Measurements from ENCODE around the gene ABCG2. TPM values are rescaled to one million over a fixed set of nuclear protein-coding genes. Genes with fewer than 3 reads are reported as not detected.
"Not testable (repeated sequence)": the region's sequence is repeated elsewhere in the genome, so short reads cannot be mapped to it uniquely, and the experiment has no call there.

Gene ABCG2
- total RNA-seq, 1 experiment from 2014 or later, result 1.2 TPM

GRCh38 chr4:88172987-88173386 is 14.5 kb upstream of the ABCG2 start:
- in situ Hi-C loops (cut with HindIII; ENCODE audit: low pct_unique_long_range_greater_than_20kb, low sequenced_read_pairs), result no loop called here
- no peak for DNase-seq (ENCODE audit: low read depth)

- in situ Hi-C loops (cut with HindIII; ENCODE audit: low pct_unique_long_range_greater_than_20kb, low sequenced_read_pairs), result no loop called here
- no peak for DNase-seq (ENCODE audit: low read depth)
These were observed 12.8 kb upstream of the ABCG2 start for GRCh38 chr4:88171206-88171605.

GRCh38 chr4:88169298-88169697 is 10.9 kb upstream of the ABCG2 start:
- in situ Hi-C loops (cut with HindIII; ENCODE audit: low pct_unique_long_range_greater_than_20kb, low sequenced_read_pairs), result no loop called here
- DNase-seq (ENCODE audit: low read depth), result no peak

GRCh38 chr4:88166608-88167007 is 8.2 kb upstream of the ABCG2 start:
- in situ Hi-C loops (cut with HindIII; ENCODE audit: low pct_unique_long_range_greater_than_20kb, low sequenced_read_pairs), result no loop called here
- DNase-seq (ENCODE audit: low read depth), result no peak

- in situ Hi-C loops (cut with HindIII; ENCODE audit: low pct_unique_long_range_greater_than_20kb, low sequenced_read_pairs), result no loop called here
- DNase-seq (ENCODE audit: low read depth), result no peak
These were observed 4.9 kb upstream of the ABCG2 start for GRCh38 chr4:88163336-88163735.

GRCh38 chr4:88162626-88163025 is 4.2 kb upstream of the ABCG2 start:
- in situ Hi-C loops (cut with HindIII; ENCODE audit: low pct_unique_long_range_greater_than_20kb, low sequenced_read_pairs), result no loop called here
- no peak for DNase-seq (ENCODE audit: low read depth)

GRCh38 chr4:88159229-88159725 is 838 bp upstream of the ABCG2 start:
- in situ Hi-C loops (cut with HindIII; ENCODE audit: low pct_unique_long_range_greater_than_20kb, low sequenced_read_pairs), result no loop called here
- peak; percentile 55 for DNase-seq (ENCODE audit: low read depth)

GRCh38 chr4:88158038-88158488 is 376 bp downstream of the ABCG2 start:
- in situ Hi-C loops (cut with HindIII; ENCODE audit: low pct_unique_long_range_greater_than_20kb, low sequenced_read_pairs), result no loop called here
- no peak for DNase-seq (ENCODE audit: low read depth)

- DNase-seq (ENCODE audit: low read depth); in situ Hi-C loops (cut with HindIII; ENCODE audit: low pct_unique_long_range_greater_than_20kb, low sequenced_read_pairs): not testable (repeated sequence)
These were observed 6.1 kb downstream of the ABCG2 start for GRCh38 chr4:88152331-88152730.

- in situ Hi-C loops (cut with HindIII; ENCODE audit: low pct_unique_long_range_greater_than_20kb, low sequenced_read_pairs), result no loop called here
- no peak for DNase-seq (ENCODE audit: low read depth)
These were observed 9.9 kb downstream of the ABCG2 start for GRCh38 chr4:88148560-88148959.

- in situ Hi-C loops (cut with HindIII; ENCODE audit: low pct_unique_long_range_greater_than_20kb, low sequenced_read_pairs), result no loop called here
- no peak for DNase-seq (ENCODE audit: low read depth)
These were observed 10.6 kb downstream of the ABCG2 start for GRCh38 chr4:88147799-88148217.

GRCh38 chr4:88146891-88147290 is 11.5 kb downstream of the ABCG2 start:
- in situ Hi-C loops (cut with HindIII; ENCODE audit: low pct_unique_long_range_greater_than_20kb, low sequenced_read_pairs), result no loop called here
- no peak for DNase-seq (ENCODE audit: low read depth)

GRCh38 chr4:88144866-88145300 is 13.6 kb downstream of the ABCG2 start:
- in situ Hi-C loops (cut with HindIII; ENCODE audit: low pct_unique_long_range_greater_than_20kb, low sequenced_read_pairs), result no loop called here
- no peak for DNase-seq (ENCODE audit: low read depth)

- no peak for DNase-seq (ENCODE audit: low read depth)
- in situ Hi-C loops (cut with HindIII; ENCODE audit: low pct_unique_long_range_greater_than_20kb, low sequenced_read_pairs), result no loop called here
These were observed 14.4 kb downstream of the ABCG2 start for GRCh38 chr4:88144048-88144447.

- in situ Hi-C loops (cut with HindIII; ENCODE audit: low pct_unique_long_range_greater_than_20kb, low sequenced_read_pairs), result no loop called here
- peak; percentile 59 for DNase-seq (ENCODE audit: low read depth)
These were observed 14.9 kb downstream of the ABCG2 start for GRCh38 chr4:88143504-88143903.

- DNase-seq (ENCODE audit: low read depth), result peak; percentile 14
- in situ Hi-C loops (cut with HindIII; ENCODE audit: low pct_unique_long_range_greater_than_20kb, low sequenced_read_pairs), result no loop called here
These were observed 19.9 kb downstream of the ABCG2 start for GRCh38 chr4:88138561-88138960.

GRCh38 chr4:88137112-88137511 is 21.3 kb downstream of the ABCG2 start:
- in situ Hi-C loops (cut with HindIII; ENCODE audit: low pct_unique_long_range_greater_than_20kb, low sequenced_read_pairs), result no loop called here
- no peak for DNase-seq (ENCODE audit: low read depth)

GRCh38 chr4:88136249-88136648 is 22.2 kb downstream of the ABCG2 start:
- no peak for DNase-seq (ENCODE audit: low read depth)
- in situ Hi-C loops (cut with HindIII; ENCODE audit: low pct_unique_long_range_greater_than_20kb, low sequenced_read_pairs), result no loop called here

- no peak for DNase-seq (ENCODE audit: low read depth)
- in situ Hi-C loops (cut with HindIII; ENCODE audit: low pct_unique_long_range_greater_than_20kb, low sequenced_read_pairs), result no loop called here
These were observed 23.1 kb downstream of the ABCG2 start for GRCh38 chr4:88135356-88135663.

GRCh38 chr4:88134536-88135355 is 23.7 kb downstream of the ABCG2 start:
- in situ Hi-C loops (cut with HindIII; ENCODE audit: low pct_unique_long_range_greater_than_20kb, low sequenced_read_pairs), result no loop called here
- no peak for DNase-seq (ENCODE audit: low read depth)

Data from Caki2 (cell line).